GM21360 (cell line): ENCODE measurements around the gene TEX19.

Source experiments
- ATAC-seq: cut with Tn5 transposase; IDR thresholded peaks from one replicate; pipeline ENCODE4 v1.9.1; 2021; ENCODE audit warnings: mild to moderate bottlenecking, moderate library complexity; ENCODE audit not compliant: unreplicated experiment

TEX19 gene

GRCh38 chr17:82388922-82389283, 29.9 kb downstream of the TEX19 start:
- ATAC-seq, result no peak

- no peak for ATAC-seq
These were observed 30.3 kb downstream of the TEX19 start for GRCh38 chr17:82389379-82389778.

GRCh38 chr17:82390015-82390859, 31.2 kb downstream of the TEX19 start:
- no peak for ATAC-seq

GRCh38 chr17:82390860-82391435, 31.9 kb downstream of the TEX19 start:
- ATAC-seq, result no peak

DNA sequence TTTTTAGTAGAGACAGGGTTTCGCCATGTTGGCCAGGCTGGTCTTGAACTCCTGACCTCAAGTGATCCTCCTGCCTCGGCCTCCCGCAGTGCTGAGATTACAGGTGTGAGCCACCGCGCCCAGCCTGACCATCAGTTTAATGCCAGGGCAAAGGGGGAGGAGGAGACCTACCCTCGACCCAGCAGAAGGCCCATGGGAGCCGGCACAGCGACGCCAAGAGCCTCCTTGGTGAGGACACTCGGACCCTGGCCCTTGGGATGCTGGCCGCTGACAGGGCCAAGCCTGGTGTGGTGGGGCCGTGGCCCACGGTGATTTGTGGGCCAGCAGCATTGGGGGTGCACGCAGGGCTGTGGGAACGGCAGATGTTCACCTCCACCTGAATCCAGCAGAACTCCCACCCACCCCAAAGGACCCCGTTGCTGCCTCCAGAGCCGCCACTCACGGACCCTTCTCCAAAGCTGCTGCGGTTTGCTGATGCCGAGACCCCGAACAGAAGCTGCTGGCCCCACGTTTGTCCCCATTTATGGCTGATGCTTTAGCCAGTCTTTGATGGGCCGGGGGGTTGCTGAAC, 32.5 kb downstream of the TEX19 start:
- no peak for ATAC-seq

GRCh38 chr17:82392209-82392920, 33.3 kb downstream of the TEX19 start:
- ATAC-seq, result no peak

- ATAC-seq, result no peak
These were observed 33.9 kb downstream of the TEX19 start for GRCh38 chr17:82392941-82393340.

GRCh38 chr17:82394278-82394677, 35.2 kb downstream of the TEX19 start:
- ATAC-seq, result no peak

GRCh38 chr17:82396601-82397435, 37.8 kb downstream of the TEX19 start:
- no peak for ATAC-seq

- no peak for ATAC-seq
These were observed 38.6 kb downstream of the TEX19 start for GRCh38 chr17:82397449-82398335.

- no peak for ATAC-seq
These were observed 40.0 kb downstream of the TEX19 start for GRCh38 chr17:82399041-82399441.

- ATAC-seq, result no peak
These were observed 40.6 kb downstream of the TEX19 start for GRCh38 chr17:82399601-82400101.

DNA sequence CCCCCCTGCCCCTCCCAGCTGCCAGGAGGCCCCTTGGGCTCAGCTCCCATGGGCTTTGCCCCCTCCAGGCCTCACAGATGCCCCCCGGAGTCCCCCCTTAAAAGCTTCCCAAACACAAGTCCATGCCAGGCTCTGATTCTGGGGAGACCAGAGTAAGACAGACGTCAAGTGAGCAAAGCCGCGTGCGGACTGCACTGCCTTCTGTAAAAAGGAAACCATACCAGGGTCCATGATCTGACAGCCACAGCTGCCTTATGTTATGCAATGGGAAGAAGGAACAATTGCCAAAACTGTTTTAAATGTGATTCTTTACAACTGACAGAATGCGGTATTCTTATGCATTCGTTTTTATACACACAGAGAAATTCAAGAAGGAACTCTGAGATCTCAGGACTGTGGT, 41.2 kb downstream of the TEX19 start:
- no peak for ATAC-seq

DNA sequence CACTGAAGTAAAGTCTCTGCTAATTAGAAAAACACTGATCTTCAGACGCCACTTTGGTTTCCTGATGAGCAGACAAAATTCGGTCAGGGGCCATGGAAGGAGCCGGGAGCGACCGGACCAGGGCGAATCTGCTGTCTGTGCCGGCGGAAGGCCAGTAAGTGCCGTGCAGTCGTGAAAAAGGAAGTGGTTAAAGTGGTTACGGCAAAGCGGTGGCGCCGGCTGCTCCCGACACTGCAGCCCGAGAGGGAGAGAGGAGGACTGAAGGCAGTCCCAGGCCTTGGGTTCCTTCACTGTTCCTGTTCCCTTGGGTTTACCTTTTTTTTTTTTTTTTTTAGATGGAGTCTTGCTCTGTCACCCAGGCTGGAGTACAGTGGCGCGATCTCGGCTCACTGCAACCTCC, 41.8 kb downstream of the TEX19 start:
- no peak for ATAC-seq

GRCh38 chr17:82402865-82403264, 43.8 kb downstream of the TEX19 start:
- ATAC-seq, result no peak

- no peak for ATAC-seq
These were observed 44.9 kb downstream of the TEX19 start for GRCh38 chr17:82403662-82404660.

DNA sequence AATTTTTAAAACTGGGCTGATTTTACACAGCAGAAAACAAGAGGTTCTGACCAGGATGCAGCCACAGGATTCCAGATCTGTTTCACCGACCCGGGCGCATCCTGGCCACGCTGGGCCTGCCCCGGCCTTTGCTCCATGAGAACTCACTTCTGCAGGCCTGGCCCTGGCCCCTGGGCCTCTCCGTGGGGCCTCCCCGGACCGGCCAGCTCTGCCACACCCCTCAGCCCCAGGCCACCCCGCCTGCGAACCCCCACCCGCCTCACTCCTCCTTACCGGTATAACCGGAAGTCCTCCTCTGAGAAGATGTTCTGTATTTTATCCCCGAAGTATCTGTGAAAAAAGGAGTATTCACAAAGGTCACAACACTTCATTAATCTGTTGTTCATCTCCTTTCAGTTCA, 46.0 kb downstream of the TEX19 start:
- no peak for ATAC-seq

DNA sequence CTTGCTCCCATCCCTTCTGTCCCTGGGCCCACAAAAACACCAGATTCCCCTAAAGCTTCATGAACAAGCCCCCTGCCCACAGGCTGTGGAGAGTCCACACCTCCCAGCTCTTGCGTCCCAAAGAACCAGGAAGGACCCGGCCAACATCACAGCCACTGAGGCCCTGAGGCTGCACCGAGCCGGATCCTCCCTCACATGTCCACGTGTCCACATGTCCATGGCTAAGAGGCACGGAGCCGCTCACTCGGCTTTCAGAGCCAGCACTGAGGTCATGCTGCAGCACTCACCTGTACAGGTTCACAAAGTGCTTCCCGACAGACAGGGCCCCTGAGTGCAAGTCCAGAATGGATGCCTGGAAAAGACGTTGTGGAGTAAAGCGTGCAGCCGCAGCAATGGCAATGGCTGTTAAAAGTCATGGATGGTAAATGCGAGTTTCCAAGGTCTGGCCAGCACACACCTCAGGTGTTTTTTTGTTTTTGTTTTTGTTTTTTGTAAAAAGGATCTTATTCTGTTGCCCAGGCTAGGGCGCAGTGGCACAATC, 47.2 kb downstream of the TEX19 start:
- no peak for ATAC-seq
